ENCODE results near the gene MAGI1. TPM values are rescaled to one million over a fixed set of nuclear protein-coding genes. Genes with fewer than 3 reads are reported as not detected.

MAGI1 gene
- total RNA-seq, 3 donors from 2014 or later: 22.1 to 94.4 (median 70.5) TPM

DNA sequence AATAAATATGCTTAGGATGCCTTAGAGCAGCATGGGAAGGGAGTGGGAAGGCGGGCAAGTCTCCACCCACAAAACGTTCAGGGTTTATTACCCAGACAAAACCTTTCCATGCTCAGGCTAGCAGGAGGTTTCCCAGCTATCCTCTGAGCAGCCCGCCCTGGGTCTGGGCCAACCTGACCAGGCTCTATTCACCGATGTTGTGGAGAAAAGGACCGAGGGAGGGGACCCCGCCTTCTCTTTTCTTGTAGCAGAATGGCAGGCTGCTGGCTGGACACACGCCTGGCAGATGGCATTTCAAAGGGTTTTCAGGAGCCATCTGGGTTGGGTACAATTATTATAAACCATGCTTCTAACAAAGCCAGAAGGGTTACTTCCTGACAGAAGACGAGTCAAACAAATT lies 540.9 kb downstream of the MAGI1 start:
- TF ChIP-seq POLR2AphosphoS5 (IDR thresholded peaks at IDR 0.05) (no peak), POLR2A (IDR thresholded peaks at IDR 0.05) (no peak)
- TF ChIP-seq, protein P1, sequence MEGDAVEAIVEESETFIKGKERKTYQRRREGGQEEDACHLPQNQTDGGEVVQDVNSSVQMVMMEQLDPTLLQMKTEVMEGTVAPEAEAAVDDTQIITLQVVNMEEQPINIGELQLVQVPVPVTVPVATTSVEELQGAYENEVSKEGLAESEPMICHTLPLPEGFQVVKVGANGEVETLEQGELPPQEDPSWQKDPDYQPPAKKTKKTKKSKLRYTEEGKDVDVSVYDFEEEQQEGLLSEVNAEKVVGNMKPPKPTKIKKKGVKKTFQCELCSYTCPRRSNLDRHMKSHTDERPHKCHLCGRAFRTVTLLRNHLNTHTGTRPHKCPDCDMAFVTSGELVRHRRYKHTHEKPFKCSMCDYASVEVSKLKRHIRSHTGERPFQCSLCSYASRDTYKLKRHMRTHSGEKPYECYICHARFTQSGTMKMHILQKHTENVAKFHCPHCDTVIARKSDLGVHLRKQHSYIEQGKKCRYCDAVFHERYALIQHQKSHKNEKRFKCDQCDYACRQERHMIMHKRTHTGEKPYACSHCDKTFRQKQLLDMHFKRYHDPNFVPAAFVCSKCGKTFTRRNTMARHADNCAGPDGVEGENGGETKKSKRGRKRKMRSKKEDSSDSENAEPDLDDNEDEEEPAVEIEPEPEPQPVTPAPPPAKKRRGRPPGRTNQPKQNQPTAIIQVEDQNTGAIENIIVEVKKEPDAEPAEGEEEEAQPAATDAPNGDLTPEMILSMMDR (IDR thresholded peaks at IDR 0.05): no peak
- no peaks in the 10 kb centered on the region for H3K9me3 ChIP-seq

DNA sequence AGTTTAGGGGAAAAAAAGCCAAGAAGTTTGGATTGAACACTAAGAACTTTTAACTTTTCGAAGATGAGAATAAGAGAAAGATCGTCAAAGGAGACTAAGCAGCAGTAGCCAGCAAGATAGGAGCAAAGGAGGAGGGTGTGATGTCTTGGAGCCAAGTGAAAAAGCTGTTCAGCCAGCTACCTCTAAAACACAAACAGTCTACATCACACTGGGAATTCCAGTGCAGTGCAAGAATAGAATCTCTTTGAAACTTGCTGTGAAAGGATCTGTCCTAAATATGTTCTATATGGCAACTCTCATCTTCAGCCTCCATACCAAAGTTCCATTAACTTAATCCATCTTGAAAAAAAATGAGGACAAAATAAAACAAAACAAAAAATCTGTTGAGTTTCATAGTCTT lies 541.5 kb downstream of the MAGI1 start:
- TF ChIP-seq, protein P1 (IDR thresholded peaks at IDR 0.05): no peak
- intact Hi-C loops (cut with DNase I; ENCODE audit: low total_unique reads): no loop called here
- no peaks in the 10 kb centered on the region for H3K36me3 ChIP-seq
- H3K27ac ChIP-seq: no peak overlapping the region
- no peak overlapping the region for H3K4me3 ChIP-seq
- no peaks in the 10 kb centered on the region for H3K9me3 ChIP-seq
- H3K4me1 ChIP-seq: no peaks in the 10 kb centered on the region
- no peak for DNase-seq (ENCODE audit: low spot score in 2 of 2)
- H3K27me3 ChIP-seq: no peaks in the 10 kb centered on the region

More for the DNA sequence above, 540.9 kb downstream of the MAGI1 start:
- intact Hi-C loops (cut with DNase I; ENCODE audit: low total_unique reads): no loop called here
- no peak overlapping the region for H3K27ac ChIP-seq
- H3K4me1 ChIP-seq: no peaks in the 10 kb centered on the region
- H3K4me3 ChIP-seq: no peak overlapping the region
- no peak for DNase-seq (ENCODE audit: low spot score in 2 of 2)
- H3K27me3 ChIP-seq: no peaks in the 10 kb centered on the region
- no peaks in the 10 kb centered on the region for H3K36me3 ChIP-seq

DNA sequence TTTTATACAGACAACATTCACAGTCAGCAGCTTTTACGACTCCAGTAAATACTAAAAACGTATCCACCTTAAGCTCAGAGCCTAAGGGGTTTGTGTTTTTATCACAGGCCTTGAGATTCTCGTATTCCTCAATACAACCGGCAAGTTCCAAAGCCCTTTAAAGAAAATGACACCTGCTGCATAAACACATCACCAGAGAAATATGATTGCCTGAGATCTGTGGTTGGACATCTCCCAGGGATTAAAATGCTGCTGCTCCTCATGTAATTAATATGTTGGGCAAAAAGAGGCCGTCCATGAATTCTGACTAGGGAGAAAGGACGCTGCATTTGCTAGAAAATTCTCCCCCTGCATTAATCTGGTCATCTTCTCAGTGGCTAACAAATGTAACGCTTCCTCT lies 544.8 kb downstream of the MAGI1 start:
- H3K27ac ChIP-seq: no peak overlapping the region
- H3K9me3 ChIP-seq: no peaks in the 10 kb centered on the region
- TF ChIP-seq POLR2AphosphoS5 (IDR thresholded peaks at IDR 0.05) (no peak), POLR2A (IDR thresholded peaks at IDR 0.05) (no peak)
- TF ChIP-seq, protein P1 (IDR thresholded peaks at IDR 0.05): no peak
- no peak for DNase-seq (ENCODE audit: low spot score in 2 of 2)
- no peak overlapping the region for H3K4me3 ChIP-seq
- H3K4me1 ChIP-seq: no peaks in the 10 kb centered on the region
- no peaks in the 10 kb centered on the region for H3K36me3 ChIP-seq
- intact Hi-C loops (cut with DNase I; ENCODE audit: low total_unique reads): no loop called here
- no peaks in the 10 kb centered on the region for H3K27me3 ChIP-seq

DNA sequence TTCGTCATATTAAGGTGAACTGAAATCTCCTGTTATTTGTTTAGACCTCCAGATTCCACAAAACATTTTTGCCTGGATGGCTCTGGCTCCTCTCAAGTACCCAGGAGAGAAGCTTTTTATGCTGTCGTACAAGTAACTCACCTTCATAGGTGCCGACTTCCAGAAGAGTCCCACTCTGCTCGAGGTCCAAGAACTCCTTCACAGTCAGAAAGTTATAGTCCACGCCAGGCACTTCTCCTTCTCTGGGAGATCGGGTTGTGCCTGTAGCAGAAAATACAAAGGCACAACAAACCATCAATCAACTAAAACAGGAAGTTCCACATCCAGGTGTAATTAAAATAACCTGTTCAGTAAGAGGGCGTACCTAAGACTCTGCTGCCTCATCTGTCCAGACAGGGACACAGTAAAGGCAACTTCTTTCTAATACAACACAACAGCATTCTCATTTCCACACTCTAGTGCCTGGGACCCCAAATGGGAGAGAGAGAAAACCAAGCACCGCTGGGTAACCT lies 545.3 kb downstream of the MAGI1 start:
- H3K4me1 ChIP-seq: no peaks in the 10 kb centered on the region
- no peak for DNase-seq (ENCODE audit: low spot score in 2 of 2)
- no peaks in the 10 kb centered on the region for H3K9me3 ChIP-seq
- H3K27ac ChIP-seq: no peak overlapping the region
- TF ChIP-seq POLR2AphosphoS5 (IDR thresholded peaks at IDR 0.05) (no peak), POLR2A (IDR thresholded peaks at IDR 0.05) (no peak)
- TF ChIP-seq, protein P1 (IDR thresholded peaks at IDR 0.05): no peak
- intact Hi-C loops (cut with DNase I; ENCODE audit: low total_unique reads): no loop called here
- no peak overlapping the region for H3K4me3 ChIP-seq
- no peaks in the 10 kb centered on the region for H3K36me3 ChIP-seq
- H3K27me3 ChIP-seq: no peaks in the 10 kb centered on the region

DNA sequence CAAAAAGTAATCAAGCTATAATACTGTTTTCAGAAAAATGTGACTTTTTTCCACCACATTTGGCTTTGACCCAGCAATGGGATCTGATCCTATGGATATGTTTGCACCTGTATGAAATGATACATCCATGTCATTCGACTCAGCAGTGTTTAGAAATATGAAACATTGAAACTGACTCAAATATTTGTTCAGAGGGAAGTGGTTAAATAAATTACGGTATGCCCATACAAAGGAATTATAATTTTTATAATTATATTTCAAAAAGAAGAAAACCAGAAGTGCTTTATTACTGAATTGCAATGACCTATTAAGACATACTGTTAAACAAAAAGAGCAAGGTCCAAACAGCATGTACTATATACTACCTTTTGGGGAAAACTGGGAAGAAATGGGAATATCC lies 546.5 kb downstream of the MAGI1 start:
- H3K4me3 ChIP-seq: no peak overlapping the region
- H3K4me1 ChIP-seq: no peaks in the 10 kb centered on the region
- H3K36me3 ChIP-seq: no peaks in the 10 kb centered on the region
- no peaks in the 10 kb centered on the region for H3K27me3 ChIP-seq
- intact Hi-C loops (cut with DNase I; ENCODE audit: low total_unique reads): no loop called here
- no peak for DNase-seq (ENCODE audit: low spot score in 2 of 2)
- H3K27ac ChIP-seq: no peak overlapping the region
- H3K9me3 ChIP-seq: no peaks in the 10 kb centered on the region
- no peak for TF ChIP-seq POLR2A (IDR thresholded peaks at IDR 0.05)
- TF ChIP-seq, protein P1 (IDR thresholded peaks at IDR 0.05): no peak
- TF ChIP-seq POLR2AphosphoS5 (IDR thresholded peaks at IDR 0.05): no peak

Data from breast epithelium (tissue), 4 donors.